Keratinocyte (primary cell): ENCODE results near the gene MTF1.

Experiments
- CTCF ChIP-seq, 3 experiments: IDR thresholded peaks in 1 of 3; conservative IDR thresholded peaks in 1 of 3; optimal IDR thresholded peaks in 1 of 3; 2 replicates in 2 of 3; 3 replicates in 1 of 3; pipeline versions ENCODE3 to v1.5.1; 2011; ENCODE audit warnings: low read length in 3 of 3, mild to moderate bottlenecking in 3 of 3, moderate library complexity in 2 of 3, control low read depth in 1 of 3, inconsistent platforms in 1 of 3; ENCODE audit not compliant: insufficient read depth in 2 of 3; ENCODE audit errors: extremely low read depth in 1 of 3
- EZH2 ChIP-seq: IDR thresholded peaks from one replicate; pipeline ENCODE4 v1.6.1; 2012; ENCODE audit warnings: inconsistent platforms, mild to moderate bottlenecking, low read length, moderate library complexity

GRCh38 chr1:37893673-37894072, 34.3 kb upstream of the MTF1 start:
- no peak for TF ChIP-seq CTCF (optimal IDR thresholded peaks at IDR 0.05 in 1 of 3, IDR thresholded peaks at IDR 0.05 in 1 of 3, conservative IDR thresholded peaks at IDR 0.05 in 1 of 3; ENCODE audit: extremely low read depth in 1 of 3, insufficient read depth in 2 of 3, low read length in 3 of 3)
- no peak for TF ChIP-seq EZH2
